AG09309 (cell line): Measurements from ENCODE around the gene MYO16.

Source experiments
- DNase-seq: peaks from one replicate; pipeline ENCODE4 v3.0.0-alpha.2; 2010; ENCODE audit warnings: low read depth
- H3K4me3 ChIP-seq: 2 replicates; pipeline ENCODE4 v1.5.1; 2011; ENCODE audit warnings: mild to moderate bottlenecking, low read depth, low read length, moderate library complexity; ENCODE audit not compliant: control insufficient read depth
- TF ChIP-seq, protein P1 (sequence below): IDR thresholded peaks from 2 replicates; pipeline ENCODE4 v1.5.1; 2011; ENCODE audit warnings: mild to moderate bottlenecking, low read depth, low read length, inconsistent platforms; ENCODE audit not compliant: insufficient read depth, control insufficient read depth; ENCODE audit errors: missing control alignments

The MYO16 gene

DNA sequence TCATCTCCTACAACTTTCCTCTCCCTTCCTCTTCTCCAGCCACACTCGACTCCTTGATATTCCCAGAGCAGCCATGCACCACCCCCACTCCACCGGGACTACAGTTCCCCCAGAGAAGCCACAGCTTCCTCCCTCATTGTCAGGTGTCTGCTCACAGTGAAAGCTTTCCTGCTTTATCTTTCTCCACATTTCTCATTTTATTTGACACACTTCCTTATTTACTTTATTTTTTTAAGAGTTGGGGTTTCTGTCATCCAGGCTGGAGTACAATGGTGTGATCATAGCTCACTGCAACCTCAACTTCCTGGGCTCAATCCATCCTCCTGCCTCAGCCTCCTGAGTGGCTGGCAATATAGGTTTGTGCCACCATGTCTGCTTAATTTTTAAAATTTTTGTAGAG is 464.6 kb downstream of the MYO16 start:
- H3K4me3 ChIP-seq: no peak overlapping the region
- no peak for DNase-seq
- TF ChIP-seq, protein P1, sequence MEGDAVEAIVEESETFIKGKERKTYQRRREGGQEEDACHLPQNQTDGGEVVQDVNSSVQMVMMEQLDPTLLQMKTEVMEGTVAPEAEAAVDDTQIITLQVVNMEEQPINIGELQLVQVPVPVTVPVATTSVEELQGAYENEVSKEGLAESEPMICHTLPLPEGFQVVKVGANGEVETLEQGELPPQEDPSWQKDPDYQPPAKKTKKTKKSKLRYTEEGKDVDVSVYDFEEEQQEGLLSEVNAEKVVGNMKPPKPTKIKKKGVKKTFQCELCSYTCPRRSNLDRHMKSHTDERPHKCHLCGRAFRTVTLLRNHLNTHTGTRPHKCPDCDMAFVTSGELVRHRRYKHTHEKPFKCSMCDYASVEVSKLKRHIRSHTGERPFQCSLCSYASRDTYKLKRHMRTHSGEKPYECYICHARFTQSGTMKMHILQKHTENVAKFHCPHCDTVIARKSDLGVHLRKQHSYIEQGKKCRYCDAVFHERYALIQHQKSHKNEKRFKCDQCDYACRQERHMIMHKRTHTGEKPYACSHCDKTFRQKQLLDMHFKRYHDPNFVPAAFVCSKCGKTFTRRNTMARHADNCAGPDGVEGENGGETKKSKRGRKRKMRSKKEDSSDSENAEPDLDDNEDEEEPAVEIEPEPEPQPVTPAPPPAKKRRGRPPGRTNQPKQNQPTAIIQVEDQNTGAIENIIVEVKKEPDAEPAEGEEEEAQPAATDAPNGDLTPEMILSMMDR: no peak

DNA sequence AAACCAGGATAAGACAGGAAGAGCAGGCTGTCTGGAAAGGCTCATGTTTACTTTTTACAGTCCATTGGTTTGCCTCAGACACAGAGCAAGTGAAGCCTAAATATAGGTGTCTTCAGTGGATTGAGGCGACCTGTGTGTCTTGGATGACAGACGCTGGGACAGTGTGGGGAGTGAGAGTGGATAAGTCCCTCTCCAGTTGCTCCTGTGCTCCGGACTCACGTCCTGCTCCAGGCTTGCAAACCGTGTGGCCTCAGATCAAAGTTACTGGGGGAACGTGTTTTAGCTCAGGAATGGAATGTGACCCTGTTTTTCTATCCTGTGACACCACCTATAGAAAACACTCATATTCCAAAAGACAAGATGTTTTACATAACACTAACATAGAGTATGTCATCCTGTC is 465.7 kb downstream of the MYO16 start:
- no peak overlapping the region for H3K4me3 ChIP-seq
- no peak for DNase-seq
- TF ChIP-seq, protein P1: no peak

DNA sequence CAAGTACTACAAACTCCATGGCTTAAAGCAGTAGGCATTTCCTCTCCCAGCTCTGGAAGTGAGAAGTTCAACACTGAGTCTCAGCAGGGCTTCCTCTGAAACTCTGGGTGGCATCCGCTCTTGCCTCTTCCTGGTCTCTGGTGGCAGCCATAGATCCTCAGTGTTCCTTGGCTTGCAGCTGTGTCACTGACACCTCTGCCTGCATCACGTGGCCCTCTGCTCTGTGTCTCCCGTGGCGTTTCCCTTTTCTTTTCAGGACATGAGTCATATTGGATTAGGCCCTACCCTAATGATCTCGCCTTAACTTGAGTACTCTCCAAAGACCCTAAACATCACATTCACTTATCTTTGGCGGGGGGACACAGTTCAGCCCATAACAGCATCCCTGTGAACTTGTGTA is 466.7 kb downstream of the MYO16 start:
- TF ChIP-seq, protein P1: no peak
- H3K4me3 ChIP-seq: no peak overlapping the region
- DNase-seq: no peak

DNA sequence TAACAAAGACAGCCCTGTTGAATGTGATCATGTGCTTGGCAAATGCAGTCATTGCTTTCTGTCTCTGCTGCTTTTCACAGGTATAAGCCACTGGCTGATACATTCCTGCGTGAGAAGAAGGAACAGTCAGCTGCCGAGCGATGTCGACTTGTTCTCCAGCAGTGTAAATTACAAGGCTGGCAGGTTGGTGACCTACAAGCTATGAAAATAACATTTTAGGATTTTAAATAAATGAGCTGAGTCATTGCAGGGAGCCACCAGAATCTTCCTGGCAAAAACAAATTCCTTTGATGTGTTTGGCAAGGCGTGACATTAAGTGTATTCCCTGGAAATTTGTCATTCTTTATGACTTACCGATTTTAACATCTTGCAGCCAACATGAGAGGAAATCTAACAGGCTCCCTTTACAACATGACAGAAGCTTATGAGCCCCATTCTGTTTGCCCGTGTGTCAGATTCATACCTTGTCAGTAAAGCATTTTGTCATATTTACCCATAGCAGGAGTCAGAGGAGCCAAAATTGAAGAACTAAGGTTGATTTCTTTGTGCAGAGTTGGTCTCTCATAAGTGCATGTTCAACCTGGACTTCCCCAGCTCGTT is 471.4 kb downstream of the MYO16 start:
- DNase-seq: no peak
- H3K4me3 ChIP-seq: no peak overlapping the region
- TF ChIP-seq, protein P1: no peak

DNA sequence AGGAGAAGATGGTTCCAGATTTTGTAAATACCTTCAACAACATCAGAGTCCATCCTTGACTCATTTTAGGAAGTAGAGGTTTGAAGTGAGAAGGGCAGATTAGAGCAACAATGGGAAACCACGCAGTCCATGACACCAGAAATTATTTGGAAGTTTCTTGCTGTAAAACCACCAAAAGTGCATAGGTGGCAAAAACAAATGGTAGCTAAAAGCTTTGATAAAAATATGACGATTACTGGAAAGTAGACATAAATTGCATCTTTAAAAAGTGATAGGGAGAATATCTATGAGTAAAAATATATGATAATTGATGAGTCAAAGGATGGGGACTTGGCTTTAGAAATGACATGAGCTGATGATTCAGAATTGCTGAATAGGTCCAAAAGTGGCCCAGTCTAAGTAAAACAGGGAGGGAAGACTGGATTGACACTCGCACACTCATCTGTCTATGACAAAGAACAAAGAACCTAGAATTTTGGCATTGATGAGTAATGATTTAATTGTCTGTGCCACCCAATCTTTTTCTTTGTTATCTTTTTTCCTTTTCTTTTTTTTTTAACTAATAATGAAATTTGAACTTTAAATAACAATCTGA is 472.2 kb downstream of the MYO16 start:
- H3K4me3 ChIP-seq: no peak overlapping the region
- TF ChIP-seq, protein P1: no peak
- DNase-seq: no peak

DNA sequence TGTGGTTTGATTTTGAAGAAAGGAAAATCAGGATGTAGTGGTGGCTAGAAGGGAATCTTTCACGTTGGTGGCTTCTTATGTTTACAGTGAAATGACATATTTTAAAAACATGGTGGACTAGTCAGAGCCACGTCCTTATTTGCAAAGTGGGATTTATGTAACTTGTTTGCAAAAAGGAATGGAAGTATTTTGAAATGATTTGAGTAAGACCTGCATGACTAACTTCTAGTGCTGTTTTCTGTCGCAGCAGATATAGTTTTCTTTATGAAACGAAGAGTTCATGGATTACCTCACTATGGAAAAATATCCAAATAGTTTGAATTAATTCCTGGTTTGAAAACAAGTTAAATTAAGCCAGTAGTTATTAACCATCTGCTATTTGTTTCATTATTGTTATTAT is 476.5 kb downstream of the MYO16 start:
- TF ChIP-seq, protein P1: no peak

More for the DNA sequence above, 476.5 kb downstream of the MYO16 start:
- H3K4me3 ChIP-seq: no peak overlapping the region
- DNase-seq: no peak
